ENCODE data around the gene TBC1D1. TPM values are rescaled to one million over a fixed set of nuclear protein-coding genes. Genes with fewer than 3 reads are reported as not detected.

Gene TBC1D1
- total and polyA plus RNA-seq, 2 experiments from 2014 or later = 53.9 to 151 TPM

GRCh38 chr4:37909332-37910090, 18.6 kb downstream of the TBC1D1 start (continued):
- TF ChIP-seq ZNF462 (CRISPR knock-in tag; IDR thresholded peaks at IDR 0.05) = no peak
- TF ChIP-seq ZNF331 (CRISPR knock-in tag; IDR thresholded peaks at IDR 0.05; ENCODE audit: low read depth) = no peak
- TF ChIP-seq EZH2phosphoT487 (IDR thresholded peaks at IDR 0.05; ENCODE audit: unreplicated experiment) = no peak
- no peak for TF ChIP-seq POLR2AphosphoS5 (IDR thresholded peaks at IDR 0.05; ENCODE audit: low read depth)
- TF ChIP-seq ZNF114 (CRISPR knock-in tag; IDR thresholded peaks at IDR 0.05) = no peak
- TF ChIP-seq REST (IDR thresholded peaks at IDR 0.05; ENCODE audit: unreplicated experiment) = no peak
- no peak for TF ChIP-seq JUNB (IDR thresholded peaks at IDR 0.05; ENCODE audit: unreplicated experiment)
- TF ChIP-seq NANOG (IDR thresholded peaks at IDR 0.05; ENCODE audit: borderline replicate concordance) = no peak
- TF ChIP-seq STAT1 (IDR thresholded peaks at IDR 0.05; ENCODE audit: unreplicated experiment) = no peak
- TF ChIP-seq EZH2 (IDR thresholded peaks at IDR 0.05; ENCODE audit: low read depth, unreplicated experiment) = no peak
- TF ChIP-seq ETS1 (IDR thresholded peaks at IDR 0.05) = no peak
- TF ChIP-seq CREB1 (CRISPR knock-in tag; IDR thresholded peaks at IDR 0.05; ENCODE audit: low read depth) = no peak

Measured in GM23338 (cell line).